A549 (cell line): ENCODE data around the gene ARHGAP10. TPM values are rescaled to one million over a fixed set of nuclear protein-coding genes. Genes with fewer than 3 reads are reported as not detected.

Source experiments
- ATAC-seq, 2 experiments: fragments of 200-7000 bp in 1 of 2; fragments of >200 bp in 1 of 2; cut with Nextera tagmentation in 1 of 2; cut with Tn5 transposase in 1 of 2; 3 replicates each; pipeline versions ENCODE4 v1.8.0 to v1.9.1; 2018 to 2020; ENCODE audit warnings: mild to moderate bottlenecking in 1 of 2, moderate library complexity in 1 of 2
- CTCF ChIA-PET: fragments of 300-600 bp; sonication (Branson Sonifier 250); formaldehyde crosslinking; extraction: SDS; loops from one replicate; lab custom pipeline; 2021; ENCODE audit warnings: antibody characterized with exemption, inconsistent platforms; lab: Yijun Ruan, JAX
- POLR2A ChIA-PET: fragments of 350-600 bp; formaldehyde crosslinking; extraction: SDS; loops from one replicate; lab custom pipeline; 2021; ENCODE audit warnings: antibody characterized with exemption, inconsistent platforms; lab: Yijun Ruan, JAX
- DNase-seq, 2 experiments: peaks; one replicate each; pipeline versions ENCODE4 v3.0.0 to v3.0.0-alpha.2; 2011 to 2016; ENCODE audit warnings: low read depth in 1 of 2, low spot score in 1 of 2
- FAIRE-seq: peaks from 2 replicates; lab custom pipeline; 2011; peaks lifted over from hg19 to GRCh38; lab: Jason Lieb, UNC
- H3K27ac ChIP-seq, 2 experiments: fragments of >200 bp; sonication (Bioruptor Twin); formaldehyde crosslinking; 3 replicates each; pipeline ENCODE4 v1.5.1; 2016 to 2017
- H3K4me1 ChIP-seq: fragments of >200 bp; sonication (Bioruptor Twin); formaldehyde crosslinking; 3 replicates; pipeline ENCODE4 v1.6.1; 2016
- H3K4me2 ChIP-seq: fragments of >200 bp; sonication (Bioruptor Twin); formaldehyde crosslinking; 3 replicates; pipeline ENCODE4 v1.6.1; 2016
- H3K4me3 ChIP-seq: fragments of >200 bp; sonication (Bioruptor Twin); formaldehyde crosslinking; 3 replicates; pipeline ENCODE4 v1.5.1; 2016
- H3K9me3 ChIP-seq: fragments of >200 bp; sonication (Bioruptor Twin); formaldehyde crosslinking; 3 replicates; pipeline ENCODE4 v1.6.1; 2016
- ATOH8 ChIP-seq: fragments of 250-450 bp; sonication (Bioruptor Pico); IDR thresholded peaks from 2 replicates; pipeline ENCODE4 v1.5.0; 2020; ENCODE audit warnings: low read depth, mild to moderate bottlenecking, moderate library complexity
- CBX8 ChIP-seq: fragments of 200-600 bp; sonication (generic); IDR thresholded peaks from 2 replicates; pipeline ENCODE4 v1.6.1; 2016
- CEBPB ChIP-seq, 2 experiments: fragments of >200 bp in 1 of 2; sonication (Bioruptor Twin) in 1 of 2; formaldehyde crosslinking in 1 of 2; IDR thresholded peaks; 2 replicates each; pipeline ENCODE4 v1.6.1; 2012 to 2016
- CHD4 ChIP-seq: fragments of 200-600 bp; sonication (generic); IDR thresholded peaks from 2 replicates; pipeline ENCODE4 v1.6.1; 2016; ENCODE audit warnings: antibody characterized with exemption, mild to moderate bottlenecking, borderline replicate concordance
- E2F6 ChIP-seq: IDR thresholded peaks from 2 replicates; pipeline ENCODE4 v1.6.1; 2012; ENCODE audit warnings: low read depth, borderline replicate concordance
- EHF ChIP-seq: fragments of 250-450 bp; sonication (Bioruptor Pico); IDR thresholded peaks from 2 replicates; pipeline ENCODE4 v1.5.0; 2020; ENCODE audit warnings: mild to moderate bottlenecking
- EHMT2 ChIP-seq: fragments of 200-600 bp; sonication (generic); IDR thresholded peaks from 2 replicates; pipeline ENCODE4 v1.6.1; 2016; ENCODE audit warnings: antibody characterized with exemption, low read depth, mild to moderate bottlenecking, moderate library complexity
- EP300 ChIP-seq, 2 experiments: fragments of >200 bp; sonication (Bioruptor Twin); formaldehyde crosslinking; IDR thresholded peaks; 2 replicates in 1 of 2; 3 replicates in 1 of 2; pipeline ENCODE4 v1.6.1; 2016 to 2017
- FOSL2 ChIP-seq, 2 experiments: fragments of 450-650 bp in 1 of 2; fragments of >200 bp in 1 of 2; sonication (Bioruptor Twin) in 1 of 2; formaldehyde crosslinking; IDR thresholded peaks; 2 replicates each; pipeline versions ENCODE4 v1.5.0 to v1.6.1; 2016 to 2020; ENCODE audit warnings: mild to moderate bottlenecking in 1 of 2, moderate library complexity in 1 of 2
- GATA3 ChIP-seq: IDR thresholded peaks from 2 replicates; pipeline ENCODE4 v1.6.1; 2012; ENCODE audit warnings: borderline replicate concordance
- JUNB ChIP-seq: fragments of >200 bp; sonication (Bioruptor Twin); formaldehyde crosslinking; IDR thresholded peaks from 2 replicates; pipeline ENCODE4 v1.6.1; 2016
- MAZ ChIP-seq: fragments of 150-350 bp; IDR thresholded peaks from 2 replicates; pipeline ENCODE4 v1.6.1; 2014; ENCODE audit warnings: antibody characterized with exemption, low read depth, low read length, borderline replicate concordance
- MYC ChIP-seq: IDR thresholded peaks from 2 replicates; pipeline ENCODE4 v1.6.1; 2012; ENCODE audit warnings: mild to moderate bottlenecking, inconsistent platforms, low read length, improper control_type of control experiment, borderline replicate concordance
- PHF8 ChIP-seq: fragments of 200-600 bp; sonication (generic); IDR thresholded peaks from 2 replicates; pipeline ENCODE4 v1.6.1; 2016; ENCODE audit warnings: low read depth, mild to moderate bottlenecking, antibody characterized with exemption, moderate library complexity, borderline replicate concordance
- POLR2A ChIP-seq: IDR thresholded peaks from 2 replicates; pipeline ENCODE4 v1.6.1; 2012; ENCODE audit warnings: mild to moderate bottlenecking, low read length
- POLR2AphosphoS2 ChIP-seq: conservative IDR thresholded peaks from 2 replicates; pipeline ENCODE4 v1.6.1; 2012; ENCODE audit warnings: low read length, improper control_type of control experiment, inconsistent platforms
- SREBF2 ChIP-seq: fragments of 450-650 bp; IDR thresholded peaks from 2 replicates; pipeline ENCODE4 v1.6.1; 2014; ENCODE audit warnings: mild to moderate bottlenecking, moderate library complexity
- ZNF302 ChIP-seq: fragments of 250-450 bp; sonication (Bioruptor Pico); IDR thresholded peaks from 2 replicates; pipeline ENCODE4 v1.9.0; 2021; ENCODE audit warnings: inconsistent platforms, mild to moderate bottlenecking, moderate library complexity
- ZSCAN20 ChIP-seq: fragments of 250-450 bp; sonication (Bioruptor Pico); IDR thresholded peaks from 2 replicates; pipeline ENCODE4 v1.8.0; 2022; ENCODE audit warnings: mild to moderate bottlenecking, moderate library complexity
- WGBS: methylation state at CpG from one replicate; pipeline ENCODE4 v1.1.6; 2017; ENCODE audit errors: missing lambda C conversion rate; 5-methylcytosine and 5-hydroxymethylcytosine counted together
- polyA plus RNA-seq, 4 experiments: library from polyadenylated mRNA; depleted of rRNA in 3 of 4; stranded (reverse); fragments of >200 nt; fragmentation: RNase III in 1 of 4; extraction: RNeasy Plus Mini Kit Qiagen cat#74134 plus additional on column Dnase treatment in 1 of 4; gene quantifications; 2 replicates in 3 of 4; 3 replicates in 1 of 4; pipeline ENCODE4 v1.2.3, GENCODE V29; 2011 to 2017
- TF ChIP-seq, protein P1 (sequence below): fragments of 450-650 bp; IDR thresholded peaks from 2 replicates; pipeline ENCODE4 v1.6.1; 2014; ENCODE audit warnings: antibody characterized with exemption
- TF ChIP-seq, protein P2 (sequence below): fragments of >200 bp; sonication (Bioruptor Twin); formaldehyde crosslinking; IDR thresholded peaks from 3 replicates; pipeline ENCODE4 v1.6.1; 2016
- TF ChIP-seq, protein P3 (sequence below): fragments of >200 bp; sonication (Bioruptor Twin); formaldehyde crosslinking; IDR thresholded peaks from 2 replicates; pipeline ENCODE4 v1.6.1; 2016
- TF ChIP-seq, protein P4 (sequence below): IDR thresholded peaks from 2 replicates; pipeline ENCODE4 v1.6.1; 2012
- TF ChIP-seq, protein P5 (sequence below): fragments of 150-350 bp; IDR thresholded peaks from 2 replicates; pipeline ENCODE4 v1.6.1; 2014; ENCODE audit warnings: low read depth, mild to moderate bottlenecking, low read length
- TF ChIP-seq, protein P6 (sequence below): fragments of 250-450 bp; sonication (Bioruptor Pico); IDR thresholded peaks from 2 replicates; pipeline ENCODE4 v1.5.0; 2021; ENCODE audit warnings: mild to moderate bottlenecking, moderate library complexity, borderline replicate concordance

ARHGAP10 gene
- polyA plus RNA-seq, 2 of the 4 experiments (the other 2 are of a cell fraction): 7.0 to 7.2 TPM

DNA sequence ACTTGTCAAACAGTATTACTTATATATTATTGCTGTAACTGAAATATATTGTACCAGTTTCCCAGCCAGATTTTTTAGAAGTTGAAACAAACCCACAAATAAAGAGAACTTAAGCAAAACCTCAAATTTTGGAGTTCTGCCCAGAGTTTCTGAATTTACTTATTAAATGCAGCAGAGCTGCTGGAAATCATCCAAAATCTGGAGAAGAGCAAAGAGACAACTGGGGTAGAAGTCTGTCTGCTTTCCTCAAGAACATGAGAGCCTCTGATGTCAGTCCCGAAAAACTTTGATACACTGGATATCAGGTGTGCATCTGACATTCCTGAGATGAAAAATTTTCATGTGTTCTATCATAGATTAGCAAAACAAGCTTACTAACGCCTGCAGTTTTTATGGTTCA, 384.4 kb downstream of the ARHGAP10 start:
- H3K4me1 ChIP-seq: no peaks in the 10 kb centered on the region
- no peak for FAIRE-seq
- no peak for DNase-seq
- H3K9me3 ChIP-seq: no peaks in the 10 kb centered on the region
- WGBS: 6% methylated on average over 2 of the region's 2 CpGs
- no peak overlapping the region for H3K27ac ChIP-seq
- ChIA-PET CTCF (no interaction called here), POLR2A (no interaction called here)
- no peak for ATAC-seq
- no peak overlapping the region for H3K4me3 ChIP-seq
- no peak overlapping the region for H3K4me2 ChIP-seq
- TF ChIP-seq MYC (no peak), JUNB (no peak), CEBPB (IDR thresholded peaks at IDR 0.05) (no peak), GATA3 (no peak), SREBF2 (no peak), ATOH8 (CRISPR knock-in tag) (no peak), MAZ (no peak), EHF (no peak), ZNF302 (no peak), CHD4 (no peak), POLR2A (no peak), EP300 (IDR thresholded peaks at IDR 0.05) (no peak), FOSL2 (IDR thresholded peaks at IDR 0.05) (no peak), FOSL2 (CRISPR knock-in tag; IDR thresholded peaks at IDR 0.05) (no peak), ZSCAN20 (CRISPR knock-in tag) (no peak)
- TF ChIP-seq, protein P1, sequence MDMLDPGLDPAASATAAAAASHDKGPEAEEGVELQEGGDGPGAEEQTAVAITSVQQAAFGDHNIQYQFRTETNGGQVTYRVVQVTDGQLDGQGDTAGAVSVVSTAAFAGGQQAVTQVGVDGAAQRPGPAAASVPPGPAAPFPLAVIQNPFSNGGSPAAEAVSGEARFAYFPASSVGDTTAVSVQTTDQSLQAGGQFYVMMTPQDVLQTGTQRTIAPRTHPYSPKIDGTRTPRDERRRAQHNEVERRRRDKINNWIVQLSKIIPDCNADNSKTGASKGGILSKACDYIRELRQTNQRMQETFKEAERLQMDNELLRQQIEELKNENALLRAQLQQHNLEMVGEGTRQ: no peak
- TF ChIP-seq, protein P2, sequence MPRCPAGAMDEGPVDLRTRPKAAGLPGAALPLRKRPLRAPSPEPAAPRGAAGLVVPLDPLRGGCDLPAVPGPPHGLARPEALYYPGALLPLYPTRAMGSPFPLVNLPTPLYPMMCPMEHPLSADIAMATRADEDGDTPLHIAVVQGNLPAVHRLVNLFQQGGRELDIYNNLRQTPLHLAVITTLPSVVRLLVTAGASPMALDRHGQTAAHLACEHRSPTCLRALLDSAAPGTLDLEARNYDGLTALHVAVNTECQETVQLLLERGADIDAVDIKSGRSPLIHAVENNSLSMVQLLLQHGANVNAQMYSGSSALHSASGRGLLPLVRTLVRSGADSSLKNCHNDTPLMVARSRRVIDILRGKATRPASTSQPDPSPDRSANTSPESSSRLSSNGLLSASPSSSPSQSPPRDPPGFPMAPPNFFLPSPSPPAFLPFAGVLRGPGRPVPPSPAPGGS: no peak
- TF ChIP-seq, protein P3, sequence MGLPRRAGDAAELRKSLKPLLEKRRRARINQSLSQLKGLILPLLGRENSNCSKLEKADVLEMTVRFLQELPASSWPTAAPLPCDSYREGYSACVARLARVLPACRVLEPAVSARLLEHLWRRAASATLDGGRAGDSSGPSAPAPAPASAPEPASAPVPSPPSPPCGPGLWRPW: no peak
- TF ChIP-seq, protein P4, sequence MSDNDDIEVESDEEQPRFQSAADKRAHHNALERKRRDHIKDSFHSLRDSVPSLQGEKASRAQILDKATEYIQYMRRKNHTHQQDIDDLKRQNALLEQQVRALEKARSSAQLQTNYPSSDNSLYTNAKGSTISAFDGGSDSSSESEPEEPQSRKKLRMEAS: no peak

- ChIA-PET POLR2A (no interaction called here), CTCF (no interaction called here)
- Histone ChIP-seq H3K27ac (no peak overlapping the region), H3K4me1 (no peaks in the 10 kb centered on the region), H3K4me2 (no peak overlapping the region), H3K4me3 (no peak overlapping the region), H3K9me3 (no peaks in the 10 kb centered on the region)
- TF ChIP-seq E2F6 (no peak), EHMT2 (no peak), POLR2AphosphoS2 (no peak), PHF8 (no peak), CBX8 (no peak)
- TF ChIP-seq, protein P5, sequence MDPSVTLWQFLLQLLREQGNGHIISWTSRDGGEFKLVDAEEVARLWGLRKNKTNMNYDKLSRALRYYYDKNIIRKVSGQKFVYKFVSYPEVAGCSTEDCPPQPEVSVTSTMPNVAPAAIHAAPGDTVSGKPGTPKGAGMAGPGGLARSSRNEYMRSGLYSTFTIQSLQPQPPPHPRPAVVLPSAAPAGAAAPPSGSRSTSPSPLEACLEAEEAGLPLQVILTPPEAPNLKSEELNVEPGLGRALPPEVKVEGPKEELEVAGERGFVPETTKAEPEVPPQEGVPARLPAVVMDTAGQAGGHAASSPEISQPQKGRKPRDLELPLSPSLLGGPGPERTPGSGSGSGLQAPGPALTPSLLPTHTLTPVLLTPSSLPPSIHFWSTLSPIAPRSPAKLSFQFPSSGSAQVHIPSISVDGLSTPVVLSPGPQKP: no peak
- TF ChIP-seq, protein P6, sequence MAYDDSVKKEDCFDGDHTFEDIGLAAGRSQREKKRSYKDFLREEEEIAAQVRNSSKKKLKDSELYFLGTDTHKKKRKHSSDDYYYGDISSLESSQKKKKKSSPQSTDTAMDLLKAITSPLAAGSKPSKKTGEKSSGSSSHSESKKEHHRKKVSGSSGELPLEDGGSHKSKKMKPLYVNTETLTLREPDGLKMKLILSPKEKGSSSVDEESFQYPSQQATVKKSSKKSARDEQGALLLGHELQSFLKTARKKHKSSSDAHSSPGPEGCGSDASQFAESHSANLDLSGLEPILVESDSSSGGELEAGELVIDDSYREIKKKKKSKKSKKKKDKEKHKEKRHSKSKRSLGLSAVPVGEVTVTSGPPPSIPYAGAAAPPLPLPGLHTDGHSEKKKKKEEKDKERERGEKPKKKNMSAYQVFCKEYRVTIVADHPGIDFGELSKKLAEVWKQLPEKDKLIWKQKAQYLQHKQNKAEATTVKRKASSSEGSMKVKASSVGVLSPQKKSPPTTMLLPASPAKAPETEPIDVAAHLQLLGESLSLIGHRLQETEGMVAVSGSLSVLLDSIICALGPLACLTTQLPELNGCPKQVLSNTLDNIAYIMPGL (CRISPR knock-in tag): no peak
- no peak for DNase-seq
- no peak for ATAC-seq
- 60% methylated on average over 4 of the region's 4 CpGs for WGBS
- FAIRE-seq: no peak
These were observed 385.1 kb downstream of the ARHGAP10 start for GRCh38 chr4:148116969-148117368.
